ENCODE results near the gene BOLA3.

DNA sequence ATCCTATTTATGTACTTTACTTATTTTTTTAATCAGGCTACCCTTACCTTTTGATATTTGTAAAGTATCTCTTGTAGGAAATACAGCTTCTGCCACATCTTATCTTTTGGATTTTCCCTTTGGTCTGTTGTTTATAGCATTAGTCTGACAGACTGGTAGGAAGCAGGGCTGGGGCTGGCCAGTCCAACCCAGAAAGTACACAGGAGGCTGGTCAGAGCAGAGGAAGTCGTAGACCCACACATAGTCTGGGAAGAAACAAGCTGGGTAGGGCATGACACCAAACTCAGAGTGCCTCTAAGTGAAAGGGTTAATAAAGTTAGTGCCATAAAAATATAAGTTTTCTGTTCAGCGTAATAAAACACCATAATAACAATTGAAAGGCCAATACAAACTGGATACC is 51.7 kb downstream of the BOLA3 start:
- TF ChIP-seq POLR2A (IDR thresholded peaks at IDR 0.05; ENCODE audit: low read depth, low read length) (no peak), CTCF (conservative IDR thresholded peaks at IDR 0.05; ENCODE audit: low read depth, low read length) (no peak), NFE2L2 (IDR thresholded peaks at IDR 0.05; ENCODE audit: low read depth, low read length) (no peak), RCOR1 (IDR thresholded peaks at IDR 0.05; ENCODE audit: insufficient replicate concordance, low read length) (no peak), RAD21 (IDR thresholded peaks at IDR 0.05; ENCODE audit: low read length) (no peak), BHLHE40 (IDR thresholded peaks at IDR 0.05; ENCODE audit: low read depth, low read length) (no peak), CEBPB (IDR thresholded peaks at IDR 0.05; ENCODE audit: low read depth, low read length) (no peak)
- TF ChIP-seq, protein P1, sequence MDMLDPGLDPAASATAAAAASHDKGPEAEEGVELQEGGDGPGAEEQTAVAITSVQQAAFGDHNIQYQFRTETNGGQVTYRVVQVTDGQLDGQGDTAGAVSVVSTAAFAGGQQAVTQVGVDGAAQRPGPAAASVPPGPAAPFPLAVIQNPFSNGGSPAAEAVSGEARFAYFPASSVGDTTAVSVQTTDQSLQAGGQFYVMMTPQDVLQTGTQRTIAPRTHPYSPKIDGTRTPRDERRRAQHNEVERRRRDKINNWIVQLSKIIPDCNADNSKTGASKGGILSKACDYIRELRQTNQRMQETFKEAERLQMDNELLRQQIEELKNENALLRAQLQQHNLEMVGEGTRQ (IDR thresholded peaks at IDR 0.05; ENCODE audit: low read depth, low read length) = no peak
